Activated T-helper 2 cell treated with anti-CD3 and anti-CD28 coated beads, Interferon-gamma antibody, Interleukin-2, Interleukin-4, amounts not matched to agents 10 μg/mL and 5 μg/mL and 100 μg/mL, durations not matched to agents 14 hours and 24 hours and 36 hours (primary cell): ENCODE data around the gene TTC23. TPM values are rescaled to one million over a fixed set of nuclear protein-coding genes. Genes with fewer than 3 reads are reported as not detected.
A peak's percentile ranks its signal among the peaks of the same experiment; 100 is the strongest.

Experiments used
- DNase-seq: peaks from one replicate; pipeline ENCODE4 v3.0.0; 2021; ENCODE audit warnings: low spot score
- H3K27ac Mint-ChIP-seq: one replicate; pipeline ENCODE4 v1.8.0; 2021; ENCODE audit warnings: mixed read lengths
- H3K27me3 Mint-ChIP-seq: one replicate; pipeline ENCODE4 v1.8.0; 2021; ENCODE audit warnings: low read depth, mixed read lengths
- H3K36me3 Mint-ChIP-seq: one replicate; pipeline ENCODE4 v1.8.0; 2021; ENCODE audit warnings: low read depth, mixed read lengths
- H3K4me1 Mint-ChIP-seq: one replicate; pipeline ENCODE4 v1.8.0; 2021; ENCODE audit warnings: low read depth, mixed read lengths
- H3K4me3 Mint-ChIP-seq: one replicate; pipeline ENCODE4 v1.8.0; 2021; ENCODE audit warnings: low read depth, mild to moderate bottlenecking, moderate library complexity, mixed read lengths
- H3K9me3 Mint-ChIP-seq: one replicate; pipeline ENCODE4 v1.8.0; 2021; ENCODE audit warnings: mixed read lengths
- intact Hi-C: fragments of 100-400 bp; cut with micrococcal nuclease; formaldehyde crosslinking; loops from one replicate; pipeline ENCODE4 v1.15.1; 2023
- total RNA-seq: library from RNA; stranded (reverse); gene quantifications from 2 replicates; pipeline ENCODE4 v1.2.3, GENCODE V29; 2022

The TTC23 gene
- total RNA-seq, 1 donor from 2014 or later: 3.9 TPM

DNA sequence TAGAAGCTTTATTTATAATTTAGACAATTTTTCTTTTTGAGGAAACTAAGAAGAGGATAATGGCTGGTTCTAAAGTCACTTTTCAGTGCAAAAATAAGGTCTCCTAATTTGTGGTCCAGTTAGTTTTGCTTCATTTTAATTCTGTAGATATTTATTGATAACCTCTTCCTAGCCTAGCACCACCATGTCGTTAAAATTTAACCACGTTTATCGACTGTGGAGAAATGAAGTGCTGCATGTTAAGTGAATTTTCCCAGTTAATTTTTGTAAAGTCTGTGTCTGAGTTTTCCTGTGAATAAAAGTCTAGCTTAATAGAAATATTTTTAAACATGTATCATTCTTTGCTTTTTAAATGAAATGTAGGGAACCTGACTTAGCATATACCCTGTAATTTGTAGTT is 18.6 kb upstream of the TTC23 start:
- peaks cover 10% of the 10 kb centered on the region for H3K4me1 Mint-ChIP-seq
- H3K27me3 Mint-ChIP-seq: no peaks in the 10 kb centered on the region
- H3K36me3 Mint-ChIP-seq: no peaks in the 10 kb centered on the region
- no peak overlapping the region for H3K27ac Mint-ChIP-seq
- no peak for DNase-seq
- H3K9me3 Mint-ChIP-seq: no peaks in the 10 kb centered on the region
- intact Hi-C loops: no loop called here
- no peak overlapping the region for H3K4me3 Mint-ChIP-seq

DNA sequence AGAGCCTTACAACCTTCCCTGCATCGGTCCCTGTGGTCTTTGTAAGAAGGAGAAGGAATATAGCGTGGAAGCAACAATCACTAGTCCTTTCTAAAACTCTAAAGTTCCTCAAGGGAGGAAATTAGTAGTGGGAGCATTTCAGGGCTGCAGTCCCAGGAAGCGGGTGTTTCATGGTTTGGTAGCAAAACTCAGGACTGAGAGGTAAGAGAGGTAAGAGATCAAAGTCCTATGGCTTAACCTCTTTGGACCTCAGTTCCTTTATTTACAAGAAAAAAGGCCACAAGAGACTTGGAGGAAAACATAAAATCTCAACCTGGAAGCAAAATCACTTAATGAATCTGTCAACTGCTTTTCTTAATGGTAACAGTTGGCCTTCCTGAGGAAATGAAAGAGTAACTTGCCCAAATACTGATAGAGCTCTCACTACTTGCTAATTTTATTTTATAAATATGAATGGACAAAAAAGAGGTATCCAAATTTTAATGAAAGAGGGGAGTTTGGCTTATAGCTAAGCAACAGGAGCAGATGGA is 16.2 kb upstream of the TTC23 start:
- Mint-ChIP-seq H3K9me3 (no peaks in the 10 kb centered on the region), H3K36me3 (no peaks in the 10 kb centered on the region), H3K4me1 (peaks cover 10% of the 10 kb centered on the region), H3K4me3 (no peak overlapping the region), H3K27ac (no peak overlapping the region), H3K27me3 (no peaks in the 10 kb centered on the region)
- DNase-seq: no peak
- intact Hi-C loops: no loop called here

DNA sequence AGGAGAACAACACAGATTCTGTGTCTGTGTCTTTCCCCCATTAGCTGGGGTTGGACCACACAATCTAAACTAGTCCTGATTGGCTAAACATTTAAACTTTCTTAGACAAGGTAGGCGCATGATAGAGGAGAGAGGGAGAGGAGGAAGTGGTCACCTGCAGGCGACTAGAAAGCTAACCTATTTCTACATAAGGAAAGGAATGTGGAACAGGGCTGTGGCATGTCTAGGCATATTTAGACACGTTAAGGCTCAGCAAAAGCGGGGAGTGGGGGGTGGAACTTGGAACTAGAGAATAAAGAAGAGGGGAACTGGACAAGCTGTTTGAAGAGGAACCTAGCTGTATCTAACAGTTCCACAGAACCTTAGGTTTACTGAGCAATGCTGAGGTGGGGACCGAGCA is 14.7 kb upstream of the TTC23 start:
- no peaks in the 10 kb centered on the region for H3K27me3 Mint-ChIP-seq
- intact Hi-C loops: no loop called here
- no peak overlapping the region for H3K4me3 Mint-ChIP-seq
- peaks cover 10% of the 10 kb centered on the region for H3K4me1 Mint-ChIP-seq
- no peaks in the 10 kb centered on the region for H3K9me3 Mint-ChIP-seq
- no peak overlapping the region for H3K27ac Mint-ChIP-seq
- DNase-seq: no peak
- no peaks in the 10 kb centered on the region for H3K36me3 Mint-ChIP-seq

DNA sequence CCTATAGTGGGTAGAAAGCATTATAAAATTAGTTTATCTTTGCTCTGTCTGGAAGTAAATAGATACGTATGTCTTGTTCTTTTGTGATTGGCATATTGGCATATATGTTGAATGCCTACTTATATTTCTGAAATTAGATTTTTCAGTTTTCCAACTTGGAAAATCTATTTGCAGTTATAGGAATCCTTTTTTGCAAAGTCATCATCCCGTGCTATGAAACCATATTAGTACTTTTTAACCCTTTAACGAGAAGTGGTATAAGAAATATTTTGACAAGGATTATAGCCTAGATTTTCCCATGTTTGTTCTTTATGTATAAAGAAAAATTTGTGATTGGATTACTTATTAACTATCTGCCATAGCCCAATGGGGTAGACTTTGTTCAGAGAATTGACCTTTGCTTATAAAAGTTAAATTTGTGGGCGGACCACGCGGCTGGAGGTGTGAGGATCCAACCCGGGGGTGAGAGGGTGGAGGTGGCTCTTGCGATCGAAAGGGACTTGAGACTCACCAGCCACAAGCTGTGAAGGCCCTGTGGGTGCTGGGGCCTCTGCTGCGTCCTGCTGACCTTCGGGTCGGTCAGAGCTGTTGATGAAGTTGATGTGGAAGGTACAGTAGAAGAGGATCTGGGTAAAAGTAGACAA is 7.8 kb upstream of the TTC23 start:
- Mint-ChIP-seq H3K36me3 (peaks cover 22% of the 10 kb centered on the region), H3K27ac (no peak overlapping the region), H3K9me3 (no peaks in the 10 kb centered on the region), H3K4me1 (peaks cover 15% of the 10 kb centered on the region), H3K27me3 (no peaks in the 10 kb centered on the region), H3K4me3 (no peak overlapping the region)
- intact Hi-C loops: no loop called here
- no peak for DNase-seq

DNA sequence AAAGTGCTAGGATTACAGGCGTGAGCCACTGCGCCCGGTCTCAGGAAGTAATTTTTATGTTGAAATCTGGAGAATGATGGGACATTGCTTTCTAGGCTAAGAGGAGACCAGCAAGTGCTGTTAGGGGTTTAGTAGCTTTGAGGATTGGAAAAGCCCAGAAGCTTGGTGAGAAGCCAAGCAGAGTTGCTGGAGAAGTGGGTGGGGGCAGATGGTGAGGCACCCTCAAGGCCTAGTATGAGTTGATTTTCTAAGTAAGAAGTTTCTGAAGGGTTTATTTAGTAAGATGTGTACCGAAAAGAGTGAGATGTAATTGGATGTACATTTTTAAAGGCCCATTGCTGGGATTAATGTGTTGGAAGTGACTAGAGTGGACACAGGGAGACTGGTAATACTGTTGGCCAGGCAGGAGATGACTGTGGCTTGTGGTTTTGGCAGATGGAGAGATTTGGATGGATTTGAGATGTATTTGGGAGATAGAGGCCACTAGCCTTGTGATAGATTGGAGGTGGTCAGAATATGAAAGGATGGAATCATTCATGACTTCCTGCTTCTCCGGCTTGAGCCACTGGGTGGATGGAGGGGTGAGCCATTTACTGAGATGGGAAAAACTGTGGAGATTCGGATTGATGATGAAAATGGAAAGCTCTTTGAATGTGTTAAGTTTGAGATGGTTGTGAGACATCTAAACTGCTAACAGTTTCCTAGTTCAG is 4.2 kb upstream of the TTC23 start:
- Mint-ChIP-seq H3K27ac (peak overlapping the region; percentile 29), H3K4me1 (peaks cover 26% of the 10 kb centered on the region), H3K9me3 (peaks cover 5% of the 10 kb centered on the region), H3K36me3 (peaks cover 28% of the 10 kb centered on the region), H3K27me3 (no peaks in the 10 kb centered on the region), H3K4me3 (peak overlapping the region; percentile 23)
- no peak for DNase-seq
- intact Hi-C loops: loop anchor here (5.0 kb wide), 3 partner anchors 314 to 1349 kb away; partner anchors contain the start of genes ASB7, LINS1 and MEF2A

DNA sequence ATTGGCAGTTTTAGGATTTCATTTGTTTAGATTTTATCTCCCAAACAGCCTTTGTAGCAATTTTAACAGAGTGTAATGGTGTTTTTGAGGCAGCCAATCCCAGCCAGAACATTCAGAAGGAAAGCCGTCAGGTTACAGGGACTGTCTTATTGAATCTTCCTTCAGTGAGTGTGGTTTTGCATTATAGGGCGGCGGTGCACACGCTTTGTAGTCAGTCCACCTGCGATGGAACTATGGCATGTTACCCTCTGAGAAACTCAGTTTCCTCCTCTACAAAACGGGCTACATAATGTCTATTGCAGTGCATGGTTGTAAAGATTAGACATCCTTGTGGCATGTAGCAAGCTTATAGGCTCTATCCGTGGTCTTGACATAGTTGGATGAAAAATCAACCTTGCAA is 2.9 kb upstream of the TTC23 start:
- peaks cover 26% of the 10 kb centered on the region for H3K4me1 Mint-ChIP-seq
- H3K27ac Mint-ChIP-seq: no peak overlapping the region
- H3K27me3 Mint-ChIP-seq: no peaks in the 10 kb centered on the region
- H3K9me3 Mint-ChIP-seq: peaks cover 5% of the 10 kb centered on the region
- no peak for DNase-seq
- peaks cover 18% of the 10 kb centered on the region for H3K36me3 Mint-ChIP-seq
- intact Hi-C loops: loop anchor here (5.0 kb wide), 3 partner anchors 315 to 1350 kb away; partner anchors contain the start of genes ASB7, LINS1 and MEF2A
- H3K4me3 Mint-ChIP-seq: peak overlapping the region; percentile 85

DNA sequence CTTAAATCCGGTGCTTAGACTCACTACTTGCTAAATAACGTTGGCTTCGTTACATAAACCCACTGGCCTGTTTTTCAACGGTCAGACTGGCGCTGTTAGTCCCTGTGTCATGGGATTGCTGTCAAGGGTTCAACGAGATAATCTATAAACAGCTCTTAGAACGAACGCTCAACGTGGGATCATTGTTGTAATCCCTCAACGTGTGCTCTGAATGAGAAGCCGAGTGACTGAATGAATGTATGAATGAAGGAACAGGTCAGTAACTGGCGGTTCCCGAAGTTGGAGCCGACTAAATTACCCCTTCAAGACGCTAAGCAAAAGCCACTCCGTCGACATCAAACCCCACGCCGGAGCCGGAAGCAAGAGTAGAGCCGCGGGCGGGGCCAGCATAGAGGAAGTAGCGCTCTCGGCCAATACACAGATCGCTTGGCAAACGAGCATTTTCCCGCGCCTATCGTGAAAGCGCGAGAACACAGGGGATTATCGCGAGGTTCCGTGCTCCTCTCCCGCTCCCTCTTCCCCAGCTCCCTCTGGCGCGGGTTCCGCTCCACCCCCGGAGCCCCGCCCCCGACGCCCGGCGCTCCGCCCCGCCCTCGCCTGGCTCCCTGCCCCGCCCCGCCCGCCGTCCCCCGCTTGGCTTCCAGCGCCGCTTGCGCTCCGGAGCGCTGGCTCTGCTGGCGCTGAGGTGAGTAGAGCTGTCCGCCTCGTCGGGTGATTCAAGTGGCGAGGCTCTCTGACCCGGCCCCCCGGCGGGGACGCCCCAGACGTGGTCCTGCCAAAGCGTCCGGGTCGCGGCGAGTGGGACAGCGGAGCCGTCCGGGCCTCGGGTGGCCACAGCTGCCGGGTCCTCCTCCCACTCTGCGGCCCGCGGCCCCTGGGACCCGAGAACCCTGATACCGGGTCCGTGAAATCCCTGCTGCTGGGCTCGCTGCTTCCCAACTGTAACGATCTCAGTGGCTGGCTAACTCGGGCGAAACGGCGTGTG is 1.8 kb upstream of the TTC23 start, which contains the start of gene LRRC28:
LRRC28 (plus strand) TSS at position 625 of the 985 bp plus-strand sequence. CDS start 4,477 bp downstream, outside the sequence.
- DNase-seq: peak; percentile 97
- H3K27me3 Mint-ChIP-seq: no peaks in the 10 kb centered on the region
- H3K4me1 Mint-ChIP-seq: peaks cover 26% of the 10 kb centered on the region
- peak within 1 kb of the TSS; percentile 85 for H3K4me3 Mint-ChIP-seq
- H3K36me3 Mint-ChIP-seq: peaks cover 12% of the 10 kb centered on the region
- intact Hi-C loops: loop anchor here (1.0 to 5.0 kb wide), 4 partner anchors 316 to 1351 kb away; partner anchors contain the start of genes ASB7, LINS1, LYSMD4 and MEF2A
- peaks cover 5% of the 10 kb centered on the region for H3K9me3 Mint-ChIP-seq
- peak within 1 kb of the TSS; percentile 82 for H3K27ac Mint-ChIP-seq

DNA sequence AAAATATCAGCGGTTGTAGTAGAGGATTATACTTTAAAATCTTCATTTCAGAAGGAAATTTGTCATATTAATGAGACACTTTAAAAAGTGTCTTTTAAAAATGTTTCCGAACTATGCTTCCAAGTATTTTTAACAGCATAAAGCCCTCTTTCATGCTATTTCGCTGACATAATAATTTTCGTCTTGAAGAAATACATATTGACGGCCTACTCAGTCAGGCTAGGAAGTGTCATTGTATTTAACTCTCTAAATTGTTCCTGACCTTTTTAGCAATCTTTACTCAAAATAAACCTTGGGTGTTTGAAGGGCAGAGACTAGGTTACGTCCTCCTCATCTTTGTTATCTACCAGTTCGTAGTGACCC is 1.1 kb upstream of the TTC23 start:
- peaks cover 26% of the 10 kb centered on the region for H3K4me1 Mint-ChIP-seq
- peaks cover 6% of the 10 kb centered on the region for H3K36me3 Mint-ChIP-seq
- peak overlapping the region; percentile 85 for H3K4me3 Mint-ChIP-seq
- H3K27ac Mint-ChIP-seq: peak overlapping the region; percentile 82
- peaks cover 5% of the 10 kb centered on the region for H3K9me3 Mint-ChIP-seq
- intact Hi-C loops: loop anchor here (5.0 kb wide), 3 partner anchors 317 to 1352 kb away; partner anchors contain the start of genes ASB7, LINS1 and MEF2A
- no peaks in the 10 kb centered on the region for H3K27me3 Mint-ChIP-seq
- no peak for DNase-seq

DNA sequence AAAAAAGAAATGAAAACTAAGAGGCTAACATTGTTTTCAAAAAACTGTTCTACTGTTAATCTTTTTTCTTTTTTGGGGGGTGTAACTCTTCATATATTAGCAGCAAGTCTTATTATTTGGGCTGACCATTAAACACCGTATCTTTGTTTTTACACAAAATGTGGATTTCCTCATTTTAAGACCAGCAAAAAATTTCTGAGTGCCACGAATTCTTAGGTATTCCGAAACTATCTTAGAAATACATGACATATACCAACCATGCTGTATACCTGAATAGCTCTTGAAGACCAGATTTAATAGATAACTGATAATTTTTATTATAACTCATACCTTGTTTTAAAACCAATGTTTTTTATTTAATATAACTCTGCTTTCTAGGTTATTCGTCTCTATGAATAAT is 620 bp upstream of the TTC23 start:
- intact Hi-C loops: loop anchor here (5.0 kb wide), 3 partner anchors 317 to 1352 kb away; partner anchors contain the start of genes ASB7, LINS1 and MEF2A
- Mint-ChIP-seq H3K27me3 (no peaks in the 10 kb centered on the region), H3K36me3 (peaks cover 6% of the 10 kb centered on the region), H3K4me3 (peak overlapping the region; percentile 85), H3K9me3 (peaks cover 5% of the 10 kb centered on the region), H3K4me1 (peaks cover 26% of the 10 kb centered on the region), H3K27ac (no peak overlapping the region)
- no peak for DNase-seq

DNA sequence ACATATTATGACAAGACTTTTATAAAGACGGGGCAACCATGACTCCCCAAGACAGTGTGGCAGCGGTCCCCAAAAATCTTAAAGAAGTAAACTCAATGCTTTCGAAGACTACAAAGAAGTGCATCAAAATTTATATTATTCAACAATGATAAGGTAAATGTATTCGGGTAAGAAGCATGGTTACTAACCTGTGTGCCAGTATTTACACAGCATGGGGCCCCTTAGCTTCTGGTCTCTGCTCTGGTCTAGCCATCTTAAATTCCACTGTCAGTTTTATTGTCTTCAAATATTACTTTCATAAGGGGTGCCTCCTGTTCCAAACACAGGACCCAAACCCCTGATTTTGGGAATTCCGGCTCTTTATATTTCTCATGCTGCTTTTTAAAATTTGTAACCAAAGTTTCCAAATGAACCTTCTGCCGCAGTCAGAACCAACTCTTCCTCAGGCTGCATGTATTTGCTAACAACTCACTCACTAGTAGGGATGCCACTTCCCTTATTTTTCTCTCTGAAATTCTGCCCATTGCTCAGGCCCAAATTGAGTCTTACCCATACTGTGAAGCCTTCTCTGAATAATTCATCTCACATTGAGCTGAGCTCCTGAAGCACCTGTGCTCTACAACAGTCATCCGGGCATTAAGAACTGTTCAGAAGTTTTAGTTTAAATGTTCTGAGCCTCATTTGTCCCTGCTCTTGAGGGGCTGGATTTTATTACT is 1.2 kb downstream of the TTC23 start:
- DNase-seq: no peak
- peaks cover 5% of the 10 kb centered on the region for H3K9me3 Mint-ChIP-seq
- peaks cover 18% of the 10 kb centered on the region for H3K4me1 Mint-ChIP-seq
- no peak overlapping the region for H3K4me3 Mint-ChIP-seq
- H3K27ac Mint-ChIP-seq: no peak overlapping the region
- H3K36me3 Mint-ChIP-seq: peaks cover 6% of the 10 kb centered on the region
- peaks cover 2% of the 10 kb centered on the region for H3K27me3 Mint-ChIP-seq
- intact Hi-C loops: no loop called here

DNA sequence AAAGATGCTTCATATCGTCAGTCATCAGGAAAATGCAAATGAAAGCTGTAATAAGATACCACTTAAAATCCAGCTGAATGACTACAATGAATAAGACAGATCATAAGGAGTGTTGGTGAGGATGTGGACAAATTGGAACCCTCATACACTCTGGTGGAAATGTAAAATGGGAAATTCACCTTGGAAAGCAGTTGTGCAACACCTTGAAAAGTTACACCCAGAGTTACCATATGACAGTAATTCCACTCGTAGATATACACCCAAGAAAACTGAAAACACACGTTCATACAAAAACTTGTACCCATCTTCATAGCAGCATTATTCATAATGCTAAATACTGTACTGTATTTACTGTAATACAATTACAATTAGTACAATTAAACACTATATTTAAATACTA is 2.3 kb downstream of the TTC23 start:
- intact Hi-C loops: no loop called here
- Mint-ChIP-seq H3K4me1 (peaks cover 10% of the 10 kb centered on the region), H3K36me3 (peaks cover 6% of the 10 kb centered on the region), H3K9me3 (peaks cover 5% of the 10 kb centered on the region), H3K27me3 (peaks cover 2% of the 10 kb centered on the region), H3K27ac (no peak overlapping the region), H3K4me3 (no peak overlapping the region)
- no peak for DNase-seq

DNA sequence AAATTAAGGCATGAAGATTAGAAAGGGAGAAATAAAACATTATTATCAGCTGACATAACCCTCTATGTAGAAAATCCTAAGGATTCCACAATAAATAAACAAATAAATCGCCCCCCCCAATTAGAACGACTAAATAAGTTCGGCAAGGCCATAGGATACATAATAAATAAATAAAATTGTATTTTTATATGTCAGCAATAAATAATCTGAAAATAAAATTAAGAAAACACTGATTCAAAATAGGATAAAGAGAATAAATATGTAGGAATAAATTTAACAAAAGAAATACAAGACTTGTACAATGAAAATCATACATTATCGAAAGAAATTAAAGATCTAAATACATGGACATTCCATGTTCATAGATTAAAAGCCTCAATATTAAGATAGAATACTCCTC is 5.1 kb downstream of the TTC23 start:
- peaks cover 2% of the 10 kb centered on the region for H3K27me3 Mint-ChIP-seq
- H3K4me1 Mint-ChIP-seq: peaks cover 13% of the 10 kb centered on the region
- no peaks in the 10 kb centered on the region for H3K36me3 Mint-ChIP-seq

More for the DNA sequence above, 5.1 kb downstream of the TTC23 start:
- intact Hi-C loops: no loop called here
- no peak for DNase-seq
- no peaks in the 10 kb centered on the region for H3K9me3 Mint-ChIP-seq
- H3K27ac Mint-ChIP-seq: no peak overlapping the region
- no peak overlapping the region for H3K4me3 Mint-ChIP-seq
